ENCODE measurements around the gene TMEM132C.
"Not testable (repeated sequence)": the region's sequence is repeated elsewhere in the genome, so short reads cannot be mapped to it uniquely, and the experiment has no call there.

The TMEM132C gene

GRCh38 chr12:128483526-128484255 is 216.7 kb downstream of the TMEM132C start:
- DNase-seq (ENCODE audit: low read depth) = no peak
- no peak overlapping the region for H3K4me3 ChIP-seq (replicated peaks; ENCODE audit: low read depth, low read length)
- no peak for TF ChIP-seq CTCF (IDR thresholded peaks at IDR 0.05; ENCODE audit: low read length, missing control alignments)

- DNase-seq (ENCODE audit: low read depth); H3K4me3 ChIP-seq (replicated peaks; ENCODE audit: low read depth, low read length): not testable (repeated sequence)
Measured at GRCh38 chr12:128497376-128497775, 230.4 kb downstream of the TMEM132C start.

DNA sequence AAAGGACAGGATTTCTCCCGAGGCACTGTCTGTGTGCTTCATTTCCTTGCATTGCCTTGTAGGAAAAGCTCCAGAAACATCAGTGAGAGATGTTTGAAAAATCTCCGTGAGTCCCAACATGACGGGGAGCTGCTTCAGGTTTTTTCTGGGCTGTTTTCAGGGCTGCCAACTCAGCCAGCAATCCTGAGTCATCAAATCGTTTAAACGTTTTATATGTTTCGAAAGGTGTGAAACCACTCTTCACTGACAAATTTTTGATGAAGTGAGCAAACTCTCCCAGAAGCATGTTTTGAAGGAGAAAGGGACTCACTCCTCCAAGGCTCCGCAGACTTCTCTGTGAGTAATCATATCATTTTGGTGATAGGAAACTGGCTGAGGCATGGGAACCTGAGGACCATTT is 240.5 kb downstream of the TMEM132C start:
- TF ChIP-seq CTCF (IDR thresholded peaks at IDR 0.05; ENCODE audit: low read length, missing control alignments) = no peak
- no peak overlapping the region for H3K4me3 ChIP-seq (replicated peaks; ENCODE audit: low read depth, low read length)
- no peak for DNase-seq (ENCODE audit: low read depth)

DNA sequence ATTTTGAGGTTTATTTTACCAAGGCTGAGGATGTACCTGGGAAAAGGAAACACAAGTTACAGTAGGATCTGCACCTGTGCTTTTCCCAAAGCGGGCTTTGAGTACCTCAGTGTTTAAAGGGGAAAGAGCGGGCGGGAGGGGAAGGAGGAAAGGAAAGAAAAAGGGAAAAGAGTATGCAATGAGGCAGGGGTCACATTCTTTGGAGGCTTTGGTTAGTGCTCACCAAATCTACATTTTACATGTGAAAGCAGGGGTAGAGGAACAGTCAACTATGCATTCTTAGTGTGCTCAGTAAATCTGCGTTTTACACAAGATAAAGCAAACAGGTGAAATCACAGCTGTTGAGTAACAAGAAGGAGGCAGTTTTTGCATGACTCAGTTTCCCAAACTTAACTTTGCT is 242.2 kb downstream of the TMEM132C start:
- TF ChIP-seq CTCF (IDR thresholded peaks at IDR 0.05; ENCODE audit: low read length, missing control alignments) = no peak
- H3K4me3 ChIP-seq (replicated peaks; ENCODE audit: low read depth, low read length) = no peak overlapping the region
- no peak for DNase-seq (ENCODE audit: low read depth)

DNA sequence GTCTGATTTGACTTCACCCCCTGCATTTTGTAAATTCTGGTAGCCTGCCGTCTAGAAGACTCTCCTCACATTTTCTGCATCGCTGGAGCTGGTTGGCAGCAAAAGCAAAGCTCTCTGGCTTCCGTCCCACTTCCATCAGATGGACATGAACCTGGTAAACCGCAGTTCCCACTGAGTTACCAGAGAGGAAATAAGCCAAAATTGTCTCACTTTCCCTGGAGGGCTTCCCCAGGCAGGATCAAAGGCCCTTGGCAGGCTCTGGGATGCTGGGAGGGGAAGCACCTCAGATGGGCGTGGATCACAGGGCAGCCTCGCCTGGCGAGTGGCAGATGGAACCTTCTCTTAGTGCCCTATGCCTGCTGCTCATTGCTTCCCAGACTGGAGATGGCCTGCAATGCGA is 243.5 kb downstream of the TMEM132C start:
- no peak for DNase-seq (ENCODE audit: low read depth)
- no peak for TF ChIP-seq CTCF (IDR thresholded peaks at IDR 0.05; ENCODE audit: low read length, missing control alignments)
- H3K4me3 ChIP-seq (replicated peaks; ENCODE audit: low read depth, low read length) = no peak overlapping the region

GRCh38 chr12:128513331-128513730 is 246.4 kb downstream of the TMEM132C start:
- H3K4me3 ChIP-seq (replicated peaks; ENCODE audit: low read depth, low read length) = no peak overlapping the region
- no peak for DNase-seq (ENCODE audit: low read depth)
- no peak for TF ChIP-seq CTCF (IDR thresholded peaks at IDR 0.05; ENCODE audit: low read length, missing control alignments)

- no peak for TF ChIP-seq CTCF (IDR thresholded peaks at IDR 0.05; ENCODE audit: low read length, missing control alignments)
- H3K4me3 ChIP-seq (replicated peaks; ENCODE audit: low read depth, low read length) = no peak overlapping the region
- DNase-seq (ENCODE audit: low read depth) = no peak
Measured at GRCh38 chr12:128513831-128514230, 246.9 kb downstream of the TMEM132C start.
